Measurements from ENCODE around the gene TP53I3.

Gene TP53I3

DNA sequence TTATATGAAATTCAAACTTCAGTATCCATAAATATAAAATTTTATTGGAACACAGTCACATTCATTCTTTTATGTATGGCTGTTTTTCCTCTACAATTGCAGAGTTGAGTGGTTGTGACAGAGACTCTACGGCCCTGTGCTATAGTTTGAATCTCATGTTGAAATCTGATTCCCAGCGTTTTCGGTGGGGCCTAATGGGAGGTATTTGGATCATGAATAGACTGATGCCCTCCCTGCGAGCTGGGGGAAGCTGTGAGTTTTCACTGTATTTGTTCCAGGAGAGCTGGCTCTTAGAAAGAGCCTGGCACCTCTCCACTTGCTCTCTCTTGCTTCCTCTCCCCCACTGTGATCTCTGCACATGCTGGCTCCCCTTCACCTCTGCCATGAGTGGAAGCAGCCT, 36.8 kb upstream of the TP53I3 start:
- H3K4me1 ChIP-seq (ENCODE audit: insufficient read depth, low read length, poor library complexity, severe bottlenecking): peaks cover 22% of the 10 kb centered on the region
- H3F3A ChIP-seq (ENCODE audit: low read depth): no peaks in the 10 kb centered on the region
- no peak overlapping the region for H3K4me2 ChIP-seq (ENCODE audit: low read depth, low read length, poor library complexity, severe bottlenecking)
- H3K9me3 ChIP-seq (ENCODE audit: insufficient read depth, low read depth, low read length): no peaks in the 10 kb centered on the region
- H4K20me1 ChIP-seq (ENCODE audit: insufficient read depth, low read length, poor library complexity, severe bottlenecking): no peaks in the 10 kb centered on the region
- H3K9ac ChIP-seq (ENCODE audit: low read depth, low read length, poor library complexity, severe bottlenecking): no peak overlapping the region
- H2AFZ ChIP-seq (ENCODE audit: low read length): no peak overlapping the region
- no peak for TF ChIP-seq EZH2phosphoT487 (IDR thresholded peaks at IDR 0.05; ENCODE audit: borderline replicate concordance)
- TF ChIP-seq, protein P1, sequence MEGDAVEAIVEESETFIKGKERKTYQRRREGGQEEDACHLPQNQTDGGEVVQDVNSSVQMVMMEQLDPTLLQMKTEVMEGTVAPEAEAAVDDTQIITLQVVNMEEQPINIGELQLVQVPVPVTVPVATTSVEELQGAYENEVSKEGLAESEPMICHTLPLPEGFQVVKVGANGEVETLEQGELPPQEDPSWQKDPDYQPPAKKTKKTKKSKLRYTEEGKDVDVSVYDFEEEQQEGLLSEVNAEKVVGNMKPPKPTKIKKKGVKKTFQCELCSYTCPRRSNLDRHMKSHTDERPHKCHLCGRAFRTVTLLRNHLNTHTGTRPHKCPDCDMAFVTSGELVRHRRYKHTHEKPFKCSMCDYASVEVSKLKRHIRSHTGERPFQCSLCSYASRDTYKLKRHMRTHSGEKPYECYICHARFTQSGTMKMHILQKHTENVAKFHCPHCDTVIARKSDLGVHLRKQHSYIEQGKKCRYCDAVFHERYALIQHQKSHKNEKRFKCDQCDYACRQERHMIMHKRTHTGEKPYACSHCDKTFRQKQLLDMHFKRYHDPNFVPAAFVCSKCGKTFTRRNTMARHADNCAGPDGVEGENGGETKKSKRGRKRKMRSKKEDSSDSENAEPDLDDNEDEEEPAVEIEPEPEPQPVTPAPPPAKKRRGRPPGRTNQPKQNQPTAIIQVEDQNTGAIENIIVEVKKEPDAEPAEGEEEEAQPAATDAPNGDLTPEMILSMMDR (conservative IDR thresholded peaks at IDR 0.05; ENCODE audit: low read length): no peak
- no peaks in the 10 kb centered on the region for H3K9me2 ChIP-seq (replicated peaks; ENCODE audit: low read depth, low read length)
- H3K36me3 ChIP-seq (ENCODE audit: insufficient read depth, low read length): no peaks in the 10 kb centered on the region
- no peak overlapping the region for H3K4me3 ChIP-seq (ENCODE audit: low read length, poor library complexity, severe bottlenecking)
- no peaks in the 10 kb centered on the region for H3K27me3 ChIP-seq (ENCODE audit: insufficient read depth, low read length, poor library complexity, severe bottlenecking)
- H3K79me2 ChIP-seq (ENCODE audit: insufficient read depth, low read length): peaks cover 19% of the 10 kb centered on the region

DNA sequence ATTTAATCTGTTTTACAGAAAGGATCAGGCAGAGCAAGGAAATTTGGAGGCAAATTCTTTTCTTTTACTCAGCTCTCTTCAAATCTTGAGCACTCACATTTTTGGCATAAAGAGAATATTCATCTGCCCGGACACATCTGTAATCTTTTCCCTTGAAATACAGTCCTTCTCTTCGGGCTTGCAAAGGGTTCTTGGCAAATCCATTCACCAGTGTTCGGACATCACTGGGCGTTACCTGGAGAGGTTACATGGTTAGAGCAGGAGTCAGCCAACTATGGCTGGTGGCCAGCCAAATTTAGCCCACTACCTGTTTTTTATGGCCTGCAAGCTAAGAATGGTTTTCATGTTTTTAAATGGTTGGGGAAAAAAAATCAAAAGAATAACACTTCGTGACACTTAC, 36.4 kb upstream of the TP53I3 start:
- H3F3A ChIP-seq (ENCODE audit: low read depth): no peaks in the 10 kb centered on the region
- no peaks in the 10 kb centered on the region for H3K9me2 ChIP-seq (replicated peaks; ENCODE audit: low read depth, low read length)
- TF ChIP-seq, protein P1 (conservative IDR thresholded peaks at IDR 0.05; ENCODE audit: low read length): no peak
- TF ChIP-seq EZH2phosphoT487 (IDR thresholded peaks at IDR 0.05; ENCODE audit: borderline replicate concordance): no peak
- no peak overlapping the region for H3K4me3 ChIP-seq (ENCODE audit: low read length, poor library complexity, severe bottlenecking)
- H3K79me2 ChIP-seq (ENCODE audit: insufficient read depth, low read length): peaks cover 19% of the 10 kb centered on the region
- H3K9me3 ChIP-seq (ENCODE audit: insufficient read depth, low read depth, low read length): no peaks in the 10 kb centered on the region
- no peak overlapping the region for H3K4me2 ChIP-seq (ENCODE audit: low read depth, low read length, poor library complexity, severe bottlenecking)
- no peak overlapping the region for H3K9ac ChIP-seq (ENCODE audit: low read depth, low read length, poor library complexity, severe bottlenecking)
- H3K4me1 ChIP-seq (ENCODE audit: insufficient read depth, low read length, poor library complexity, severe bottlenecking): peaks cover 19% of the 10 kb centered on the region
- no peaks in the 10 kb centered on the region for H3K27me3 ChIP-seq (ENCODE audit: insufficient read depth, low read length, poor library complexity, severe bottlenecking)
- H2AFZ ChIP-seq (ENCODE audit: low read length): no peak overlapping the region
- H3K36me3 ChIP-seq (ENCODE audit: insufficient read depth, low read length): no peaks in the 10 kb centered on the region
- H4K20me1 ChIP-seq (ENCODE audit: insufficient read depth, low read length, poor library complexity, severe bottlenecking): no peaks in the 10 kb centered on the region

DNA sequence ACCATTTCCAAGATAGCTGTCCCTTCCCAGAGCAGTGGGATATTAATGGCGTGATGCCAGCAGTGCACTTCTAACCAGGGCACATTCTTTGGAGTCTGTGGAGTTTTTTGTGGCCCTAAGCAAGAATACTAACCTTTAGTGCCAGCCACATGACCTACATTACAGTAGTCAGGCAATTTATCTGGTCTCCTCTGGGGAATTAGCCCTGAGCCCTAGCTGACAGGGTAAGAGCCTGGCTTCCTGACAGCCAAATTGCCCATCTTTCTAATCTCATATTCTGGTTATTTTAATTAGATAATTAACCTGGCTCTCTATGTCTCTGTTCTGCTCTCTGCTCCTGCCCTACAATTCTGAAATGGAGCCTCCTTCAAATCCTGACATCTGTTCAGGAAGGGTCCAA, 33.3 kb upstream of the TP53I3 start:
- no peak overlapping the region for H3K4me2 ChIP-seq (ENCODE audit: low read depth, low read length, poor library complexity, severe bottlenecking)
- H3K9me3 ChIP-seq (ENCODE audit: insufficient read depth, low read depth, low read length): no peaks in the 10 kb centered on the region
- no peaks in the 10 kb centered on the region for H3K36me3 ChIP-seq (ENCODE audit: insufficient read depth, low read length)
- H3F3A ChIP-seq (ENCODE audit: low read depth): no peaks in the 10 kb centered on the region
- no peaks in the 10 kb centered on the region for H3K79me2 ChIP-seq (ENCODE audit: insufficient read depth, low read length)
- H2AFZ ChIP-seq (ENCODE audit: low read length): no peak overlapping the region
- no peak overlapping the region for H3K4me3 ChIP-seq (ENCODE audit: low read length, poor library complexity, severe bottlenecking)
- H3K4me1 ChIP-seq (ENCODE audit: insufficient read depth, low read length, poor library complexity, severe bottlenecking): peaks cover 6% of the 10 kb centered on the region
- H3K27me3 ChIP-seq (ENCODE audit: insufficient read depth, low read length, poor library complexity, severe bottlenecking): no peaks in the 10 kb centered on the region
- no peak overlapping the region for H3K9ac ChIP-seq (ENCODE audit: low read depth, low read length, poor library complexity, severe bottlenecking)
- H4K20me1 ChIP-seq (ENCODE audit: insufficient read depth, low read length, poor library complexity, severe bottlenecking): no peaks in the 10 kb centered on the region
- no peaks in the 10 kb centered on the region for H3K9me2 ChIP-seq (replicated peaks; ENCODE audit: low read depth, low read length)
- TF ChIP-seq, protein P1 (conservative IDR thresholded peaks at IDR 0.05; ENCODE audit: low read length): no peak
- no peak for TF ChIP-seq EZH2phosphoT487 (IDR thresholded peaks at IDR 0.05; ENCODE audit: borderline replicate concordance)

Measured in Loucy (cell line).